Middle frontal gyrus (tissue), 1 donor: ENCODE measurements around the gene METTL23.

ENCODE experiments used
- DNase-seq: peaks from one replicate; pipeline ENCODE4 v3.0.0-alpha.2; 2015; ENCODE audit warnings: low spot score; ENCODE audit errors: extremely low spot score

METTL23 gene

GRCh38 chr17:76726776-76727718, at the start of gene METTL23:
TSS of gene METTL23 (plus strand) at chr17:76726839. CDS start at chr17:76729711, 2,872 bp downstream.
- no peak for DNase-seq

- no peak for DNase-seq
Observed at GRCh38 chr17:76677406-76677805, 49.2 kb upstream of the METTL23 start.

- DNase-seq, result no peak
Observed at GRCh38 chr17:76678330-76678729, 48.3 kb upstream of the METTL23 start.

- DNase-seq, result no peak
Observed at GRCh38 chr17:76679239-76679638, 47.4 kb upstream of the METTL23 start.

- DNase-seq, result peak; percentile 27
Observed at GRCh38 chr17:76681222-76682137, 45.2 kb upstream of the METTL23 start.

GRCh38 chr17:76682296-76682695, 44.3 kb upstream of the METTL23 start:
- DNase-seq, result no peak

GRCh38 chr17:76683011-76683755, 43.5 kb upstream of the METTL23 start:
- DNase-seq, result no peak

GRCh38 chr17:76683921-76684745, 42.5 kb upstream of the METTL23 start:
- no peak for DNase-seq

GRCh38 chr17:76684756-76685155, 41.9 kb upstream of the METTL23 start:
- DNase-seq, result no peak

GRCh38 chr17:76685366-76685765, 41.3 kb upstream of the METTL23 start:
- no peak for DNase-seq

GRCh38 chr17:76685846-76686245, 40.8 kb upstream of the METTL23 start:
- no peak for DNase-seq

- no peak for DNase-seq
Observed at GRCh38 chr17:76686538-76687297, 39.9 kb upstream of the METTL23 start.

GRCh38 chr17:76687298-76688164, 39.1 kb upstream of the METTL23 start:
- no peak for DNase-seq

GRCh38 chr17:76688165-76688622, 38.4 kb upstream of the METTL23 start:
- no peak for DNase-seq

GRCh38 chr17:76689859-76690258, 36.8 kb upstream of the METTL23 start:
- DNase-seq, result no peak

- no peak for DNase-seq
Observed at GRCh38 chr17:76690596-76691280, 35.9 kb upstream of the METTL23 start.

GRCh38 chr17:76691379-76692191, 35.1 kb upstream of the METTL23 start:
- no peak for DNase-seq
